IMR-90 (cell line): ENCODE measurements around the gene DNAJC5. TPM values are rescaled to one million over a fixed set of nuclear protein-coding genes. Genes with fewer than 3 reads are reported as not detected.

Experiments used
- ATAC-seq: fragments of 200-7000 bp; cut with Tn5 transposase; 2 replicates; pipeline ENCODE4 v1.9.1; 2020; ENCODE audit warnings: low read depth, mild to moderate bottlenecking, moderate library complexity
- BruUV-seq: library from RNA; stranded (reverse); fragments of 400-500 nt; replicated peaks from 2 replicates; lab custom pipeline; 2021; lab: Mats Ljungman, UMichigan
- CTCF ChIA-PET: fragments of 300-600 bp; formaldehyde crosslinking; extraction: SDS; loops from one replicate; lab custom pipeline; 2021; ENCODE audit warnings: antibody characterized with exemption; lab: Yijun Ruan, JAX
- POLR2A ChIA-PET: fragments of 300-600 bp; sonication (Branson Sonifier 250); formaldehyde crosslinking; loops from one replicate; lab custom pipeline; 2022; ENCODE audit warnings: antibody characterized with exemption; ENCODE audit not compliant: unreplicated experiment; lab: Charles Lee
- DNase-seq: peaks from one replicate; pipeline ENCODE4 v3.0.0; 2013
- H2AFZ ChIP-seq: replicated peaks from 2 replicates; pipeline ENCODE3; 2013; ENCODE audit warnings: low read length, mild to moderate bottlenecking; ENCODE audit not compliant: poor library complexity
- H2AK5ac ChIP-seq: 2 replicates; pipeline ENCODE4 v1.6.1; 2013; ENCODE audit warnings: low read depth, low read length, inconsistent platforms
- H2AK9ac ChIP-seq: replicated peaks from 2 replicates; pipeline ENCODE3; 2013; ENCODE audit warnings: mild to moderate bottlenecking, low read depth, low read length, moderate library complexity; ENCODE audit not compliant: poor library complexity
- H2BK120ac ChIP-seq: 2 replicates; pipeline ENCODE4 v1.6.1; 2013; ENCODE audit warnings: low read depth, low read length, inconsistent platforms
- H2BK15ac ChIP-seq: 3 replicates; pipeline ENCODE4 v1.6.1; 2013; ENCODE audit warnings: low read depth, low read length, inconsistent platforms
- H2BK20ac ChIP-seq: 2 replicates; pipeline ENCODE4 v1.6.1; 2013; ENCODE audit warnings: low read depth, mild to moderate bottlenecking, inconsistent platforms, low read length, moderate library complexity
- H2BK5ac ChIP-seq: 2 replicates; pipeline ENCODE4 v1.6.1; 2013; ENCODE audit warnings: mild to moderate bottlenecking, low read depth, low read length, inconsistent platforms; ENCODE audit not compliant: poor library complexity, severe bottlenecking
- H3K14ac ChIP-seq: replicated peaks from 2 replicates; pipeline ENCODE4 v1.6.1; 2013; ENCODE audit warnings: low read depth, low read length, inconsistent platforms
- H3K18ac ChIP-seq: 2 replicates; pipeline ENCODE4 v1.6.1; 2013; ENCODE audit warnings: low read depth, low read length, control low read depth
- H3K23ac ChIP-seq: 2 replicates; pipeline ENCODE4 v1.6.1; 2013; ENCODE audit warnings: low read depth, low read length, inconsistent platforms
- H3K27ac ChIP-seq: 2 replicates; pipeline ENCODE4 v1.5.1; 2013; ENCODE audit warnings: mild to moderate bottlenecking, control low read depth, low read length; ENCODE audit not compliant: insufficient read depth
- H3K27me3 ChIP-seq: 2 replicates; pipeline ENCODE4 v1.6.1; 2013; ENCODE audit warnings: low read length; ENCODE audit not compliant: control insufficient read depth, insufficient read depth
- H3K36me3 ChIP-seq: 2 replicates; pipeline ENCODE4 v1.6.1; 2013; ENCODE audit warnings: low read length, mixed read lengths; ENCODE audit not compliant: control insufficient read depth, insufficient read depth
- H3K4ac ChIP-seq: 2 replicates; pipeline ENCODE4 v1.6.1; 2013; ENCODE audit warnings: low read depth, low read length, inconsistent platforms
- H3K4me1 ChIP-seq: 2 replicates; pipeline ENCODE4 v1.6.1; 2013; ENCODE audit warnings: low read length, mixed read lengths; ENCODE audit not compliant: control insufficient read depth, insufficient read depth
- H3K4me2 ChIP-seq: 2 replicates; pipeline ENCODE4 v1.6.1; 2013; ENCODE audit warnings: low read depth, mild to moderate bottlenecking, control low read depth, low read length, moderate library complexity
- H3K4me3 ChIP-seq: 2 replicates; pipeline ENCODE4 v1.5.1; 2013; ENCODE audit warnings: low read depth, mild to moderate bottlenecking, control low read depth, low read length, moderate library complexity; ENCODE audit not compliant: insufficient read depth
- H3K56ac ChIP-seq: 2 replicates; pipeline ENCODE4 v1.6.1; 2013; ENCODE audit warnings: low read length, inconsistent platforms; ENCODE audit not compliant: insufficient read depth; ENCODE audit errors: extremely low read depth
- H3K79me1 ChIP-seq, 2 experiments: 2 replicates each; pipeline ENCODE4 v1.6.1; 2013; ENCODE audit warnings: low read length in 2 of 2, inconsistent platforms in 1 of 2, low read depth in 1 of 2
- H3K9ac ChIP-seq: 2 replicates; pipeline ENCODE4 v1.6.1; 2013; ENCODE audit warnings: low read depth, low read length, control low read depth
- H3K9me1 ChIP-seq: 2 replicates; pipeline ENCODE4 v1.6.1; 2013; ENCODE audit warnings: low read length, inconsistent platforms; ENCODE audit not compliant: insufficient read depth
- H3K9me3 ChIP-seq: 2 replicates; pipeline ENCODE4 v1.6.1; 2013; ENCODE audit warnings: low read length; ENCODE audit not compliant: control insufficient read depth, insufficient read depth
- H4K20me1 ChIP-seq: 2 replicates; pipeline ENCODE4 v1.6.1; 2013; ENCODE audit warnings: low read length, inconsistent platforms; ENCODE audit not compliant: insufficient read depth
- H4K5ac ChIP-seq: 2 replicates; pipeline ENCODE4 v1.6.1; 2013; ENCODE audit warnings: mild to moderate bottlenecking, low read depth, low read length, control low read depth
- H4K8ac ChIP-seq, 2 experiments: 2 replicates each; pipeline ENCODE4 v1.6.1; 2013; ENCODE audit warnings: low read depth in 2 of 2, low read length in 2 of 2, control low read depth in 1 of 2, inconsistent platforms in 1 of 2
- H4K91ac ChIP-seq: 2 replicates; pipeline ENCODE4 v1.6.1; 2013; ENCODE audit warnings: low read depth, low read length, inconsistent platforms; ENCODE audit not compliant: insufficient read depth
- BHLHE40 ChIP-seq: fragments of 150-350 bp; IDR thresholded peaks from 2 replicates; pipeline ENCODE4 v1.6.1; 2016; ENCODE audit warnings: mild to moderate bottlenecking, low read depth, low read length
- CEBPB ChIP-seq: IDR thresholded peaks from 2 replicates; pipeline ENCODE4 v1.6.1; 2012; ENCODE audit warnings: low read depth, low read length, improper control_type of control experiment
- CHD1 ChIP-seq: IDR thresholded peaks from 2 replicates; pipeline ENCODE4 v1.6.1; 2012; ENCODE audit warnings: low read depth, low read length, improper control_type of control experiment
- CTCF ChIP-seq: conservative IDR thresholded peaks from 2 replicates; pipeline ENCODE4 v1.5.1; 2012; ENCODE audit warnings: mild to moderate bottlenecking, low read depth, low read length, improper control_type of control experiment
- FOS ChIP-seq: fragments of 150-350 bp; IDR thresholded peaks from 2 replicates; pipeline ENCODE4 v1.6.1; 2016; ENCODE audit warnings: low read depth, low read length
- MAFK ChIP-seq: IDR thresholded peaks from 2 replicates; pipeline ENCODE4 v1.6.1; 2012; ENCODE audit warnings: low read depth, low read length, improper control_type of control experiment
- MAZ ChIP-seq: IDR thresholded peaks from 2 replicates; pipeline ENCODE4 v1.6.1; 2012; ENCODE audit warnings: low read depth, mild to moderate bottlenecking, low read length, improper control_type of control experiment, moderate library complexity, borderline replicate concordance
- MXI1 ChIP-seq: IDR thresholded peaks from 2 replicates; pipeline ENCODE4 v1.6.1; 2012; ENCODE audit warnings: low read depth, mild to moderate bottlenecking, low read length, moderate library complexity, borderline replicate concordance
- NFE2L2 ChIP-seq: fragments of 150-350 bp; IDR thresholded peaks from 2 replicates; pipeline ENCODE4 v1.6.1; 2016; ENCODE audit warnings: low read depth, mild to moderate bottlenecking, low read length
- POLR2A ChIP-seq: IDR thresholded peaks from 2 replicates; pipeline ENCODE4 v1.6.1; 2012; ENCODE audit warnings: mild to moderate bottlenecking, low read depth, low read length
- RAD21 ChIP-seq: IDR thresholded peaks from 2 replicates; pipeline ENCODE4 v1.6.1; 2012; ENCODE audit warnings: low read length, improper control_type of control experiment
- RCOR1 ChIP-seq: IDR thresholded peaks from 2 replicates; pipeline ENCODE4 v1.6.1; 2012; ENCODE audit warnings: mild to moderate bottlenecking, low read length, improper control_type of control experiment; ENCODE audit not compliant: insufficient replicate concordance
- RFX5 ChIP-seq: IDR thresholded peaks from 2 replicates; pipeline ENCODE4 v1.8.0; 2012; ENCODE audit warnings: low read depth, mild to moderate bottlenecking, low read length, moderate library complexity
- SMC3 ChIP-seq: fragments of 150-350 bp; IDR thresholded peaks from 2 replicates; pipeline ENCODE4 v1.6.1; 2016; ENCODE audit warnings: low read depth, mild to moderate bottlenecking, antibody characterized with exemption, low read length, moderate library complexity
- WGBS, 2 experiments: methylation state at CpG; one replicate each; pipeline versions ENCODE4 v1.1.5 to v1.1.7; 2013; ENCODE audit warnings: missing lambda C conversion rate in 2 of 2; ENCODE audit not compliant: insufficient read length in 1 of 2; ENCODE audit errors: extremely low coverage in 2 of 2; 5-methylcytosine and 5-hydroxymethylcytosine counted together
- dilution Hi-C: fragments of 300-500 bp; cut with HindIII; formaldehyde crosslinking; loops from one replicate; pipeline ENCODE4 v1.14.3; 2018; ENCODE audit warnings: low sequenced_read_pairs; ENCODE audit not compliant: unreplicated experiment
- in situ Hi-C: fragments of 300-500 bp; cut with MboI; formaldehyde crosslinking; loops from 3 replicates; pipeline ENCODE4 v1.14.3; 2019; ENCODE audit warnings: low sequenced_read_pairs, inconsistent platforms, mixed read lengths
- intact Hi-C: fragments of 100-400 bp; cut with micrococcal nuclease; formaldehyde crosslinking; loops from 2 replicates; pipeline ENCODE4 v1.10.0; 2022
- polyA plus RNA-seq, 3 experiments: library from polyadenylated mRNA; depleted of rRNA; stranded (reverse); fragments of >200 nt; gene quantifications; 2 replicates each; pipeline ENCODE4 v1.2.3, GENCODE V29; 2012; ENCODE audit warnings: low replicate concordance in 1 of 3
- total RNA-seq: library from RNA; depleted of rRNA; stranded (reverse); fragments of >200 nt; gene quantifications from 2 replicates; pipeline ENCODE4 v1.2.3, GENCODE V29; 2012

The DNAJC5 gene
- total and polyA plus RNA-seq, 2 of the 4 experiments (the other 2 are of a cell fraction) = 35.6 to 45.2 TPM

- no peaks in the 10 kb centered on the region for H3K9me1 ChIP-seq
- H2BK20ac ChIP-seq = no peak overlapping the region
- H4K20me1 ChIP-seq = no peaks in the 10 kb centered on the region; the same call in none of the 2 replicates
- peak overlapping the region; percentile 51 for H2AFZ ChIP-seq
- dilution Hi-C loops (no loop called here), intact Hi-C loops (no loop called here), in situ Hi-C loops (no loop called here)
- no peak overlapping the region for H3K56ac ChIP-seq
- no peak for ATAC-seq
- no peak overlapping the region for H2BK15ac ChIP-seq
- CTCF ChIA-PET = no interaction called here
- no peaks in the 10 kb centered on the region for H3K27me3 ChIP-seq
- BruUV-seq = no TSS peak
- 94% methylated on average over 28 of the region's 61 CpGs; no CpG with 5 or more reads in 1 of the 2 experiments for WGBS, 2 experiments
- H2BK5ac ChIP-seq = no peak overlapping the region
- no peak overlapping the region for H3K4ac ChIP-seq
- no peak for DNase-seq
- peaks cover 65% of the 10 kb centered on the region for H3K36me3 ChIP-seq
- peaks cover 2% of the 10 kb centered on the region; the same call in 1 of the 2 replicates for H3K4me1 ChIP-seq
- POLR2A ChIA-PET = no interaction called here
- H3K18ac ChIP-seq = no peak overlapping the region
- no peak overlapping the region for H3K23ac ChIP-seq
- H3K4me3 ChIP-seq = no peak overlapping the region
- no peak overlapping the region for H3K14ac ChIP-seq
- H3K4me2 ChIP-seq = no peak overlapping the region
- no peak overlapping the region for H2AK9ac ChIP-seq
- no peak overlapping the region for H4K5ac ChIP-seq
- peaks cover 0 to 10% of the 10 kb centered on the region in 2 experiments; a peak in 3 of 4 replicates for H3K79me1 ChIP-seq
- TF ChIP-seq RCOR1 = no peak
- TF ChIP-seq BHLHE40 = no peak
- TF ChIP-seq CHD1 = no peak
- no peak for TF ChIP-seq MXI1
- no peak for TF ChIP-seq CEBPB
- TF ChIP-seq MAZ = no peak
- no peak for TF ChIP-seq RAD21
- TF ChIP-seq RFX5 = no peak
- no peak for TF ChIP-seq POLR2A
- no peak for TF ChIP-seq SMC3
- no peak for TF ChIP-seq MAFK
- TF ChIP-seq FOS = no peak
- TF ChIP-seq NFE2L2 = no peak
- TF ChIP-seq CTCF = no peak
- no peak overlapping the region for H2AK5ac ChIP-seq
- no peak overlapping the region for H2BK120ac ChIP-seq
- no peak overlapping the region for H4K91ac ChIP-seq
- no peak overlapping the region for H4K8ac ChIP-seq
- no peak overlapping the region for H3K27ac ChIP-seq
- no peak overlapping the region for H3K9ac ChIP-seq
- no peaks in the 10 kb centered on the region for H3K9me3 ChIP-seq
These were observed 67.8 kb downstream of the DNAJC5 start for GRCh38 chr20:63962426-63963347.
